Prostate gland (tissue), 2 donors: ENCODE results near the gene ABO.
"Not testable (repeated sequence)": the region's sequence is repeated elsewhere in the genome, so short reads cannot be mapped to it uniquely, and the experiment has no call there.

Experiments
- POLR2A ChIP-seq: fragments of 450-650 bp; IDR thresholded peaks from one replicate; pipeline ENCODE4 v1.6.1; 2016; ENCODE audit warnings: antibody characterized with exemption, mild to moderate bottlenecking
- POLR2AphosphoS5 ChIP-seq: sonication (generic); formaldehyde crosslinking; IDR thresholded peaks from one replicate; pipeline ENCODE4 v1.6.1; 2017; ENCODE audit warnings: antibody characterized with exemption
- TF ChIP-seq, protein P1 (sequence below), 4 experiments: fragments of 200-600 bp in 2 of 4; fragments of 450-650 bp in 2 of 4; sonication (generic) in 2 of 4; IDR thresholded peaks; 1 replicate in 3 of 4; 2 replicates in 1 of 4; pipeline ENCODE4 v1.5.1; 2016 to 2019; ENCODE audit warnings: antibody characterized with exemption in 4 of 4, mild to moderate bottlenecking in 2 of 4, moderate library complexity in 2 of 4

DNA sequence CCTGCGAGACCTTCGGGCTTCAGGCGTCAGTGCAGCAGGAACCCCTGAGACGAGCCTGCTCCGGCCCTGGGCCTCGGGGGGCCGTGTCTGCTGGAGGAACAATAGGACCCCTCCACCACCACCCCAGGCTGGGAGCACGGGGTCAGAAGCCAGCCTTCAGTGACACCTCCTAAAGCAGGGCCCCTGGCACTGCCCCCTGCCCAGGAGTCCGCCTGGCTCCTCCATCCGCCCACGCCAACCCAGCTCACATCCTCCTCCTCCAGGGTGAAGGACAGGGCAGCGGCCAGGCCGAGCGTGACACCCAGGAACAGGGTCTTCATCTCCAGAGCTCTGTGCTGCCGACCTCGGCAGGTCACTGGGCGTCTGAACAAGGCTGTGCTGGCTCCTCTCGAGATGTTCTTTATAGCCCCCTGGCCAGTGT, 66.1 kb downstream of the ABO start, which contains the start of gene OBP2B:
- TF ChIP-seq, protein P1, sequence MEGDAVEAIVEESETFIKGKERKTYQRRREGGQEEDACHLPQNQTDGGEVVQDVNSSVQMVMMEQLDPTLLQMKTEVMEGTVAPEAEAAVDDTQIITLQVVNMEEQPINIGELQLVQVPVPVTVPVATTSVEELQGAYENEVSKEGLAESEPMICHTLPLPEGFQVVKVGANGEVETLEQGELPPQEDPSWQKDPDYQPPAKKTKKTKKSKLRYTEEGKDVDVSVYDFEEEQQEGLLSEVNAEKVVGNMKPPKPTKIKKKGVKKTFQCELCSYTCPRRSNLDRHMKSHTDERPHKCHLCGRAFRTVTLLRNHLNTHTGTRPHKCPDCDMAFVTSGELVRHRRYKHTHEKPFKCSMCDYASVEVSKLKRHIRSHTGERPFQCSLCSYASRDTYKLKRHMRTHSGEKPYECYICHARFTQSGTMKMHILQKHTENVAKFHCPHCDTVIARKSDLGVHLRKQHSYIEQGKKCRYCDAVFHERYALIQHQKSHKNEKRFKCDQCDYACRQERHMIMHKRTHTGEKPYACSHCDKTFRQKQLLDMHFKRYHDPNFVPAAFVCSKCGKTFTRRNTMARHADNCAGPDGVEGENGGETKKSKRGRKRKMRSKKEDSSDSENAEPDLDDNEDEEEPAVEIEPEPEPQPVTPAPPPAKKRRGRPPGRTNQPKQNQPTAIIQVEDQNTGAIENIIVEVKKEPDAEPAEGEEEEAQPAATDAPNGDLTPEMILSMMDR (IDR thresholded peaks at IDR 0.05), result not testable (repeated sequence)
- TF ChIP-seq POLR2AphosphoS5, POLR2A: not testable (repeated sequence)
